RPMI8226 (cell line): ENCODE measurements around the gene C17orf100.

Source experiments
- DNase-seq: peaks from one replicate; pipeline ENCODE4 v3.0.0-alpha.2; 2015

The C17orf100 gene

GRCh38 chr17:6695051-6695450 lies 43.5 kb downstream of the C17orf100 start:
- DNase-seq, result no peak

GRCh38 chr17:6695565-6695964 lies 44.0 kb downstream of the C17orf100 start:
- no peak for DNase-seq

GRCh38 chr17:6696906-6697305 lies 45.3 kb downstream of the C17orf100 start:
- no peak for DNase-seq

DNA sequence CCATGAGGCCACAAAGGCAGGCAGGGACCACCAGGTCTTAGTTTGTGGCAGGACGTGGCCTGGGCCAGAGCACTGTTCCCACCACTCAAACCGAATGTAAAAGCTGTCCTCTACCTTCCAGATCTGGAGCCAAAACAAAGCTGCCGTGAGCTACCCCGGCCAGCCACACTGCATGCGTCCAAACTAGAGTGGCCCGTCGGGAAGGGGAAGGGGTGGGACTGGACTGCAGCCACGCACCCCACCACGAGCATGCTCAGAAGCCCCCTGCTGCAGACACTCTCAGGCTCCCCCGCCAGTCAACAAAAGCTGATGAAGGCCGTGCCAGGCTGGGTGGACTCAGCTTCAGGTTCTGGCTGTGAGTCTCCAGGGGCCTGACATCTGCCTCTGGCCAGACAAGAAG lies 46.4 kb downstream of the C17orf100 start:
- DNase-seq, result no peak

DNA sequence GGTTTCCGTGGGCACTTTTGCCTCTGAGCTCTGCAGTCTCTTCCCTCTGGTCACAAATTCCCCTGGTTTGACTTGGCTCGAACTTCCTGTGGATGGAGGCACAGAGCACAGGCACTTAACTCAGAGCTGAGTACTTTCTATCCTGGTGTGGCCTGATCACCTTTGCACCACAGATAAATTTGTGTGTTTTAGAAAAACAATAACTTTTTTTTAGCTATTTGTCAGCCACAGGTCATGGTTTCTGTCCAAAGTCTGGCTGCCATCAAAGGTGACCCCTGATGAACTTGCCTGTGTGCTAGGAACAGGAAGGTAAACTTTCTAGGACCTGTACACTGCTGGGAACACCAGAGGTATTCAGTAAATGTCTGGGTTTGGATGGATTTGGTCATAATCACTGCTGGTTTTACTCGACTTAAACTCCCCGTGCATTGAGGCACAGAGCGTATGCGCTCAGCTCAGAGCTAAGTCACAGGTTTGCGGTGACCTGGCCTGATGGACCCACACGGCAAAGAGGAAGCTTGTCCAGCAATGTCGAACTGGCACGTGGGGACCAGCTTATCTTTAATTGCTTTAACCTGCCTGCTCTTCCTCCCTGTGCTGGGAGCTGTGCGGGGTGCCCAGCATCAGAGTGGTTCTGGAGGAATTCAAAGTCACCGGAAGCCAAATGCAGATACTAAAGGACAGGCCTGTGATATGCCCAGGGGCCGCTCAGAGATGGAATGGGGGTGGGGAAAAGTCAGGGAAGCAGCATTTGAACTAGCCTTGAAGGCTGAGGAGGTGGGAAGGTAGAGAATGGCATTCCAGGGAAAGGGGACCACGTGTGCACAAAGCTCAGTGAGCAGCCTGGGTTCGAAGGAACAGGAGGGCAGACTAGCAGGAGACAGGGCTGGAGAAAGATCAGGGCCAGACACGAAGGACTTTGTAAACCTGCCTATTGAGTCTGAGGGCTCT lies 48.7 kb downstream of the C17orf100 start:
- no peak for DNase-seq

DNA sequence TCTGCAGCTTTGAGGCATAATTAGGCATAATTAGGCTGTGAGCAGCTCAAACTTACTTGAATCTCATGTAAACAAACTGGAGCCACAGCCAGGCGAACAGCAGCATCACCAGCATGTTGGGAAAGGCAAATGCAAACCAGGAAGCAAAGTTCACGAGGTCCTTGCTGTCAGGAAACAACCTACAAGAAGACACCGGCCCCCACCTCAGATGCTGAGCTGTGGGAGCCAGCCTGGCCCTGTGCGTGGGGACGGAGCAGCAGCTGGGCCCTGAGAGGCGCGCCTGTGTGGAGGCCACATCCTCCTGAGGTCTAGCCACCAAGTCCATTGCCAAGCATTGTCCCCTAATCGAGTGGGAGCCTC lies 49.4 kb downstream of the C17orf100 start:
- DNase-seq, result no peak

DNA sequence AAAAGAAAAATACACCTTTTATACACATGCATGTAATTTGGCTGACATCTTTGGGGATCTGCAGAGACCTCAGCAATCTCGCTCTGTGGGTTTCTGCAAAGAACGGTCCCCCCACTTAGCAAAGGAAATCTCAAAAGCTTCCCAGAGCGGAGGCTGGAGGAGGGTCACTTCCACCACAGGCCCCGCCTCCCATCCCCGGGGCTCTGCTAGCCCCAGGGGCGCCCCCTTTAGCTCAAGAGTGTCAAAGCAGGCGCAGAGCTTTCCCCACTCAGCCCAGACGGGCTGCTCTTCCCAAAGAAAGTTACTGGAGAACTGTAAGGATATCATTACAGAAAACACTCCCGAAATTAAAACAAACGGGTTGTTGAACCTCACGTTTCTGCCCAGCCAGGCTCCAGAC lies 50.2 kb downstream of the C17orf100 start:
- peak; percentile 34 for DNase-seq

DNA sequence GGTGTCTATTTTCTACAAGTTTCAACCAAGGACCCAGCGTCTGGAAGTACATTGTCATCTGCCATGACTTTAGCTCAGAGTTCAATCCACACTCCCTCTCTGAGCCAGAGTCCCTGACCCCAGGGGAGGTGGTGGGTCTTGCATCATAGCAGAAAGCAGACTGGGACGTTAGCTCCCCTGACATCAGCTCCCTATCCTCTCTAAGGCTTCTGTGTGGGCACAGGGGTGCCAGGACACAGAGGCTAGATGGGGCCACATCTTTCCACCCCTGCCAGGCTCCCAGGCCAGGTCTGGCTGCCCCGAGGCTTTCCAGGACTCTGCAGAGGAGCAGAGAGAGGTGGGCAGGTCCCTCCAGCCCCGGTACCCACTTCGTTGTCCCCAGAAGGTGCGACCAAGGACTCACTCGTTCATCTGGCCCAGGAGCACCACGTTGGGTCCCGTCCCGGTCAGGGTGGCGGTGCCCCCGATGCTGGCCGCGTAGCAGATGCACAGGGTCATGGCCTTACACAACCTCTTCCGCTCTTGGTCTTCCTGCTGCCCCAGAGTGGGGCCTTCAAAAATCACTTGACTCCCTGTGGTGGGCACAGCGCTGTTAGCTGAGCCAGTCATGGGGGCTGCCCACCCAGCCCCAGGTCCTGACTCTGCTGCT lies 51.1 kb downstream of the C17orf100 start:
- DNase-seq, result no peak
